ENCODE measurements around the gene LHPP.

Gene LHPP

GRCh38 chr10:124468624-124469023 is 7.0 kb downstream of the LHPP start:
- Histone ChIP-seq H3K27ac (ENCODE audit: poor library complexity, severe bottlenecking) (no peak overlapping the region), H3K36me3 (ENCODE audit: low read depth) (no peaks in the 10 kb centered on the region), H3K4me1 (ENCODE audit: insufficient read depth, poor library complexity, severe bottlenecking) (no peaks in the 10 kb centered on the region), H3K27me3 (ENCODE audit: insufficient read depth, poor library complexity, severe bottlenecking) (no peaks in the 10 kb centered on the region), H3K4me3 (ENCODE audit: severe bottlenecking) (no peak overlapping the region), H3K9me3 (ENCODE audit: severe bottlenecking) (no peaks in the 10 kb centered on the region)
- ATAC-seq (ENCODE audit: low read depth) (no peak), DNase-seq (ENCODE audit: low spot score) (no peak)
- TF ChIP-seq, protein P1, sequence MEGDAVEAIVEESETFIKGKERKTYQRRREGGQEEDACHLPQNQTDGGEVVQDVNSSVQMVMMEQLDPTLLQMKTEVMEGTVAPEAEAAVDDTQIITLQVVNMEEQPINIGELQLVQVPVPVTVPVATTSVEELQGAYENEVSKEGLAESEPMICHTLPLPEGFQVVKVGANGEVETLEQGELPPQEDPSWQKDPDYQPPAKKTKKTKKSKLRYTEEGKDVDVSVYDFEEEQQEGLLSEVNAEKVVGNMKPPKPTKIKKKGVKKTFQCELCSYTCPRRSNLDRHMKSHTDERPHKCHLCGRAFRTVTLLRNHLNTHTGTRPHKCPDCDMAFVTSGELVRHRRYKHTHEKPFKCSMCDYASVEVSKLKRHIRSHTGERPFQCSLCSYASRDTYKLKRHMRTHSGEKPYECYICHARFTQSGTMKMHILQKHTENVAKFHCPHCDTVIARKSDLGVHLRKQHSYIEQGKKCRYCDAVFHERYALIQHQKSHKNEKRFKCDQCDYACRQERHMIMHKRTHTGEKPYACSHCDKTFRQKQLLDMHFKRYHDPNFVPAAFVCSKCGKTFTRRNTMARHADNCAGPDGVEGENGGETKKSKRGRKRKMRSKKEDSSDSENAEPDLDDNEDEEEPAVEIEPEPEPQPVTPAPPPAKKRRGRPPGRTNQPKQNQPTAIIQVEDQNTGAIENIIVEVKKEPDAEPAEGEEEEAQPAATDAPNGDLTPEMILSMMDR (IDR thresholded peaks at IDR 0.05; ENCODE audit: poor library complexity, severe bottlenecking) = no peak

DNA sequence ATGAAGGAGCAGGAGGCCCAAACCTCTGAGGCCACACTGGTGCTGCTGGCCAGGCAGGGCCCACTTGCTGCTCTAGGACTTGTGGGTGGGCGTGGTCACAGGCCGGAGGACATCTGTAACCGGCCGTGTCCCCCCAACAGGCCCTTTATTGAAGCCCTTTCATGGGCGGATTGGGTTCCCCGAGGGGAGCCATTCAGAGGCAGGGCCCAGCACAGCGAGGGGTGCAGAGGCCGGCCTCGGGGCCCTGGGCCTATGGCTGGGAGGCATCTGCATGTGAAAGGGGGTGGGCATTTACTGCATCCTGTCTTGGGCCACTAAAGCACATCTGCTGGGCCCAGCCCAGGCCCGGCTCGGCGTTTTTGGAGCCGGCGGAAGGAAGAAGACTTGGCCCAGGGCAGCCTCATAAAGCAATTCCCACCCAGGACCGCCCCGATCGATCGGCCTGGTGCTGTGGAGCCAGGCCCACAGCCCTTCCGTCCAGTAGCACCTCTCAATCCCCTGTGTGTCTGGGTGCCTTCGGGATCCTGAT is 8.4 kb downstream of the LHPP start:
- TF ChIP-seq, protein P1 (IDR thresholded peaks at IDR 0.05; ENCODE audit: poor library complexity, severe bottlenecking) = no peak
- Histone ChIP-seq H3K27me3 (ENCODE audit: insufficient read depth, poor library complexity, severe bottlenecking) (no peaks in the 10 kb centered on the region), H3K36me3 (ENCODE audit: low read depth) (no peaks in the 10 kb centered on the region), H3K4me1 (ENCODE audit: insufficient read depth, poor library complexity, severe bottlenecking) (no peaks in the 10 kb centered on the region), H3K9me3 (ENCODE audit: severe bottlenecking) (no peaks in the 10 kb centered on the region), H3K27ac (ENCODE audit: poor library complexity, severe bottlenecking) (no peak overlapping the region), H3K4me3 (ENCODE audit: severe bottlenecking) (no peak overlapping the region)
- ATAC-seq (ENCODE audit: low read depth) = no peak
- no peak for DNase-seq (ENCODE audit: low spot score)

DNA sequence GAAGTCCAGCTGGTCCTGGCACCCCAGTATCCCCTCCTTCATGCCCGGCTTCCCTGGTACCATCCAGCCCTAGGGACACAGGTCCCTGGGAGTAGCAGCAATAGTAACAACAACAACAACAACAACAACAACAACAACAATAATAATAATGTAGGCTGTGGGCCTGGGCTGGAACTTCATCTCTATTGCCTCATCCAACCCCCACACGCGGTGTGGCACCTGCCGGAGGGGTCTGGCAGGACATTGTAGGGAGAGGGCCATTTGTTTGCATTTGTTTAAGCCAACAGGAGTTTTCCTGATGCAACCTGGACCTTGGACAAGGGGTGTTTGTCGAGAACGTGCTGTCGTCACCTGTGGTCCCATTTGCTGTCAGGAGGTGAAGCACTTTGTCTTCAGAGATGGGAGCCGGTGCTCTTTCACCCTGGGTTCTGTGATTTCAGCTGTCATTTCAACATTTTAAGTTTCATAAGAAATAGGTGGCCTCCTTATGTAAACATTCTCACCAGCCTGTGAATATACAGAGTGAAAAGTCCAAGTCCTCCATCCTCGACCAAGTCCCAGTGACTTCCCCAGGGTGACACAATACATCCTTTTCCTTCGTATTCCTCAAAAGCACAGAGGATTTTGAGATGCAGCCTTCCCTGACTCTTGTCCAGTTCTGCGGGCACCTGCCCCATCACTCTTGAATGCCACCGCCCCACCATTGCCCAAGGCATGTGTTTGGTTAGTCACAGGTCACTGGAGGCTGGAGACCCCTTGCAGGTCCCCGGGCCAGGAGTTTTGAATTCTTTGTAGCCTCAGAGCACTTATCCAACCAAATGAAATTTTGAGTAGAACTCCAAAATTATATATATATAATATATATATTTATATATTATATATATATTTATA is 9.2 kb downstream of the LHPP start:
- Histone ChIP-seq H3K4me1 (ENCODE audit: insufficient read depth, poor library complexity, severe bottlenecking) (no peaks in the 10 kb centered on the region), H3K9me3 (ENCODE audit: severe bottlenecking) (no peaks in the 10 kb centered on the region), H3K4me3 (ENCODE audit: severe bottlenecking) (no peak overlapping the region), H3K36me3 (ENCODE audit: low read depth) (no peaks in the 10 kb centered on the region), H3K27me3 (ENCODE audit: insufficient read depth, poor library complexity, severe bottlenecking) (no peaks in the 10 kb centered on the region), H3K27ac (ENCODE audit: poor library complexity, severe bottlenecking) (no peak overlapping the region)
- TF ChIP-seq, protein P1 (IDR thresholded peaks at IDR 0.05; ENCODE audit: poor library complexity, severe bottlenecking) = no peak
- no peak for DNase-seq (ENCODE audit: low spot score)
- no peak for ATAC-seq (ENCODE audit: low read depth)

DNA sequence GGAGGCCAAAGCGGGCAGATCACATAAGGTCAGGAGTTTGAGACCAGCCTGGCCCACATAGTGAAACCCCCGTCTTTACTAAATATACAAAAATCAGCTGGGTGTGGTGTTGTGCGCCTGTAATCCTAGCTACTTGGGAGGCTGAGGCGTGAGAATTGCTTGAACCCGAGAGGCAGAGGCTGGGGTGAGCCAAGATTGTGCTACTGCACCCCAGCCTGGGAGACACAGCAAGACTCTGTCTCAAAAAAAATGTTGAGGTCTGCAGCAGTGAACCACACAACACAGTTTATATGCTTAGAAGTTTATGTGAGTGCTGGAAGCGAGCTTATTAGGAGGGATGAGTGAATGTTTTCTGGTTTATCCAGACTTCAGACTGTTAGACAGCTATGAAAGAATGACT is 10.4 kb downstream of the LHPP start:
- no peak overlapping the region for H3K27ac ChIP-seq (ENCODE audit: poor library complexity, severe bottlenecking)
- H3K4me1 ChIP-seq (ENCODE audit: insufficient read depth, poor library complexity, severe bottlenecking) = no peaks in the 10 kb centered on the region
- ATAC-seq (ENCODE audit: low read depth) = no peak
- no peak for DNase-seq (ENCODE audit: low spot score)
- H3K36me3 ChIP-seq (ENCODE audit: low read depth) = no peaks in the 10 kb centered on the region
- no peaks in the 10 kb centered on the region for H3K27me3 ChIP-seq (ENCODE audit: insufficient read depth, poor library complexity, severe bottlenecking)
- H3K4me3 ChIP-seq (ENCODE audit: severe bottlenecking) = no peak overlapping the region
- TF ChIP-seq, protein P1 (IDR thresholded peaks at IDR 0.05; ENCODE audit: poor library complexity, severe bottlenecking) = no peak
- no peaks in the 10 kb centered on the region for H3K9me3 ChIP-seq (ENCODE audit: severe bottlenecking)

DNA sequence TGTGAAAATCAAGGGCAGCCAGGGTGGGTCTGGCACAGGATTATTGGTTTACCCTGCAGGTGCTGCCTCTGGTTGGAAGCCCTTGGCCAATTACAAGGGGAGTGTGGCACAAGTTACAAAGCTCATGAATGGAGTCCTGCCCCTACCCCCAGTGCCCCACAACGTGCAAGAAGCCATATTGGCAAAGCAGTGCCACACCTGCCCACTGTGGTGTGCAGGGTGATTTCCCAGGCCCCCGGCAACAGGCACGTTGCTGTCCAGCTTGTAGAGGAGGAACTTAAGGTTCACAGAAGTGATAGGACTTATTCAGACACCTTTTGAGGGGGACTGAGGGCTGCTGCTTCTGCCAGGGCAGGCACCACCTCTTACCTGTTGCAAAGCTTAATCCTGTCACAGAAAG is 11.4 kb downstream of the LHPP start:
- Histone ChIP-seq H3K27me3 (ENCODE audit: insufficient read depth, poor library complexity, severe bottlenecking) (no peaks in the 10 kb centered on the region), H3K9me3 (ENCODE audit: severe bottlenecking) (no peaks in the 10 kb centered on the region), H3K4me1 (ENCODE audit: insufficient read depth, poor library complexity, severe bottlenecking) (peaks cover 5% of the 10 kb centered on the region), H3K27ac (ENCODE audit: poor library complexity, severe bottlenecking) (no peak overlapping the region), H3K4me3 (ENCODE audit: severe bottlenecking) (no peak overlapping the region), H3K36me3 (ENCODE audit: low read depth) (no peaks in the 10 kb centered on the region)
- DNase-seq (ENCODE audit: low spot score) = no peak
- ATAC-seq (ENCODE audit: low read depth) = no peak
- TF ChIP-seq, protein P1 (IDR thresholded peaks at IDR 0.05; ENCODE audit: poor library complexity, severe bottlenecking) = no peak
